ENCODE measurements around the gene TSPAN14. TPM values are rescaled to one million over a fixed set of nuclear protein-coding genes. Genes with fewer than 3 reads are reported as not detected.
"Not testable (repeated sequence)": the region's sequence is repeated elsewhere in the genome, so short reads cannot be mapped to it uniquely, and the experiment has no call there.

The TSPAN14 gene
- total RNA-seq, 1 donor from 2014 or later = 31.3 TPM

GRCh38 chr10:80537086-80537735 is 83.1 kb downstream of the TSPAN14 start:
- peak; percentile 11 for DNase-seq (ENCODE audit: low spot score)
- no peak for ATAC-seq

GRCh38 chr10:80537736-80538480 is 83.8 kb downstream of the TSPAN14 start, which contains the start of gene SH2D4B:
TSS of gene SH2D4B (plus strand) at chr10:80537902. CDS start at chr10:80538332, 430 bp downstream.
- peak; percentile 41 for DNase-seq (ENCODE audit: low spot score)

GRCh38 chr10:80538481-80539185 is 84.5 kb downstream of the TSPAN14 start:
- DNase-seq (ENCODE audit: low spot score) = no peak
- no peak for ATAC-seq

More at GRCh38 chr10:80537736-80538480, 83.8 kb downstream of the TSPAN14 start, which contains the start of gene SH2D4B:
- ATAC-seq = no peak

- peak; percentile 48 for DNase-seq (ENCODE audit: low spot score)
- ATAC-seq = no peak
Measured at GRCh38 chr10:80539421-80540031, 85.4 kb downstream of the TSPAN14 start.

- DNase-seq (ENCODE audit: low spot score) (peak; percentile 27), ATAC-seq (no peak)
Measured at GRCh38 chr10:80540136-80540535, 86.0 kb downstream of the TSPAN14 start.

GRCh38 chr10:80540618-80540980 is 86.5 kb downstream of the TSPAN14 start:
- DNase-seq (ENCODE audit: low spot score) = peak; percentile 35
- no peak for ATAC-seq

- DNase-seq (ENCODE audit: low spot score) (peak; percentile 24), ATAC-seq (no peak)
Measured at GRCh38 chr10:80540981-80541750, 87.1 kb downstream of the TSPAN14 start.

GRCh38 chr10:80542053-80542452 is 87.9 kb downstream of the TSPAN14 start:
- ATAC-seq = no peak
- peak; percentile 18 for DNase-seq (ENCODE audit: low spot score)

- peak; percentile 24 for DNase-seq (ENCODE audit: low spot score)
- ATAC-seq = no peak
Measured at GRCh38 chr10:80542652-80543318, 88.7 kb downstream of the TSPAN14 start.

GRCh38 chr10:80543319-80543672 is 89.2 kb downstream of the TSPAN14 start:
- ATAC-seq = not testable (repeated sequence)
- DNase-seq (ENCODE audit: low spot score) = peak; percentile 26

GRCh38 chr10:80544316-80544953 is 90.3 kb downstream of the TSPAN14 start:
- ATAC-seq (no peak), DNase-seq (ENCODE audit: low spot score) (peak; percentile 38)

- no peak for DNase-seq (ENCODE audit: low spot score)
- ATAC-seq = no peak
Measured at GRCh38 chr10:80545258-80545881, 91.3 kb downstream of the TSPAN14 start.

GRCh38 chr10:80552151-80552646 is 98.1 kb downstream of the TSPAN14 start:
- DNase-seq (ENCODE audit: low spot score) (peak; percentile 79), ATAC-seq (peak; percentile 100)

GRCh38 chr10:80553436-80553835 is 99.3 kb downstream of the TSPAN14 start:
- ATAC-seq = no peak
- no peak for DNase-seq (ENCODE audit: low spot score)

GRCh38 chr10:80554050-80554449 is 99.9 kb downstream of the TSPAN14 start:
- ATAC-seq (no peak), DNase-seq (ENCODE audit: low spot score) (no peak)

- DNase-seq (ENCODE audit: low spot score) = no peak
- ATAC-seq = no peak
Measured at GRCh38 chr10:80555415-80555814, 101.3 kb downstream of the TSPAN14 start.

GRCh38 chr10:80561950-80562349 is 107.8 kb downstream of the TSPAN14 start:
- ATAC-seq (no peak), DNase-seq (ENCODE audit: low spot score) (no peak)

- ATAC-seq = peak; percentile 19
- no peak for DNase-seq (ENCODE audit: low spot score)
Measured at GRCh38 chr10:80567292-80567691, 113.2 kb downstream of the TSPAN14 start.

Measured in left lobe of liver (tissue), 2 donors.